Measurements from ENCODE around the gene DAB2. TPM values are rescaled to one million over a fixed set of nuclear protein-coding genes. Genes with fewer than 3 reads are reported as not detected.

The DAB2 gene
- total RNA-seq, 1 donor from 2014 or later, result 14.6 TPM

- no peak overlapping the region for H3K4me3 ChIP-seq (ENCODE audit: low read depth, low read length)
- TF ChIP-seq CTCF (IDR thresholded peaks at IDR 0.05; ENCODE audit: insufficient read depth, low read length, poor library complexity, severe bottlenecking), result no peak
- no peaks in the 10 kb centered on the region for H3K36me3 ChIP-seq (ENCODE audit: control insufficient read depth, insufficient read depth, low read length)
- no peaks in the 10 kb centered on the region for H3K27me3 ChIP-seq (ENCODE audit: control insufficient read depth, insufficient read depth, low read length)
- no peak for DNase-seq (ENCODE audit: low read depth)
These were observed 91.7 kb downstream of the DAB2 start for GRCh38 chr5:39333104-39333503.

DNA sequence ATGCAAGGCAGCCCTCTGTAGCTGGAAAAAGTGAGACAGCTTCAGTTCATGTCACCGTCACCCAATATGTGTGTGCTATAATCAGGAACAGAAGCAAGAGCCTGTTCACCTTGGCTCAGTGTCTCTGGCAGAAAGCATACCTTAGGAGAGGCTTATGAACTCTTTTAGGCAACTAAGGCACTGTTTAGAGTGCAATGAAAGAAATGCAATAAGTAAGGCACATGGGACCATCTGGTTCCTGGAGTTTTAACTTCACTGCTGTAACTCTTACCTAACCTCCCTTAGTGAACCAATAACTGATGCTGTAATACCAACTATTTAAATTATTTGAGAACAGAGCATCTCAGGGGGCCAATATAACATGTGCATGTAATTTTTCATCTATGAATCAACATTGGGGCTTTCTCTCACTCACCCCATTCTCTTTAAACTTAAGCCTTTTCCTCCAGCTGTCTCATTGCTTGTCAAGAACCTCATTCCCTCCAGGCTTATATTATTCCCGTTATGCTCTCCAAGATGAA is 92.9 kb downstream of the DAB2 start:
- no peak overlapping the region for H3K4me3 ChIP-seq (ENCODE audit: low read depth, low read length)
- H3K27me3 ChIP-seq (ENCODE audit: control insufficient read depth, insufficient read depth, low read length), result no peaks in the 10 kb centered on the region
- H3K36me3 ChIP-seq (ENCODE audit: control insufficient read depth, insufficient read depth, low read length), result no peaks in the 10 kb centered on the region
- no peak for DNase-seq (ENCODE audit: low read depth)
- TF ChIP-seq CTCF (IDR thresholded peaks at IDR 0.05; ENCODE audit: insufficient read depth, low read length, poor library complexity, severe bottlenecking), result no peak

GRCh38 chr5:39328731-39329130 is 96.0 kb downstream of the DAB2 start:
- DNase-seq (ENCODE audit: low read depth), result no peak
- TF ChIP-seq CTCF (IDR thresholded peaks at IDR 0.05; ENCODE audit: insufficient read depth, low read length, poor library complexity, severe bottlenecking), result no peak
- Histone ChIP-seq H3K4me3 (ENCODE audit: low read depth, low read length) (no peak overlapping the region), H3K27me3 (ENCODE audit: control insufficient read depth, insufficient read depth, low read length) (no peaks in the 10 kb centered on the region), H3K36me3 (ENCODE audit: control insufficient read depth, insufficient read depth, low read length) (no peaks in the 10 kb centered on the region)

DNA sequence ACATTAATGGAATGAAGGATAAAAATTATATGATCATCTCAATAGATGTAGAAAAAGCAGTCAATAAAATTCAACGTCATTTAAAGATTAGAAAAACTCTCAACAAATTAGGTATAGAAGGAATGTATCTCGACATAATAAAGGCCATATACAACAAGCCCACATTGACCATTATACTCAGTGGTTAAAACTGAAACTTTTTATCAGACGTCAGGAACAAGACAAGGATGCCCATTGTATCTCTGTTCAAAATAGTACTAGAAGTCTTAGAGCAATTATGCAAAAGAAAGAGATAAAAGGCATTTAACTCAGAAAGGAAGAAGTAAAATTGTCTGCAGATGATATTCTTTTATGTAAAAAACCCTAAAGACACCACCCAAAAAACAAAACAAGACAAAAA is 101.2 kb downstream of the DAB2 start:
- no peak overlapping the region for H3K4me3 ChIP-seq (ENCODE audit: low read depth, low read length)
- DNase-seq (ENCODE audit: low read depth), result no peak
- no peaks in the 10 kb centered on the region for H3K27me3 ChIP-seq (ENCODE audit: control insufficient read depth, insufficient read depth, low read length)
- no peaks in the 10 kb centered on the region for H3K36me3 ChIP-seq (ENCODE audit: control insufficient read depth, insufficient read depth, low read length)
- no peak for TF ChIP-seq CTCF (IDR thresholded peaks at IDR 0.05; ENCODE audit: insufficient read depth, low read length, poor library complexity, severe bottlenecking)

Other genes with a start within 250 kb of the DAB2 start
- gene FYB1, start 205.4 kb downstream of the DAB2 start, total RNA-seq, result not detected in 2 replicates
- gene C9, start 60.5 kb downstream of the DAB2 start, total RNA-seq, result not detected in 2 replicates

Data from kidney epithelial cell (primary cell).